Measurements from ENCODE around the gene MPI. TPM values are rescaled to one million over a fixed set of nuclear protein-coding genes. Genes with fewer than 3 reads are reported as not detected.

Gene MPI
- total and polyA plus RNA-seq, 3 donors from 2014 or later, result 65.4 to 92.6 (median 78.1) TPM

GRCh38 chr15:74937590-74938371 lies 47.9 kb downstream of the MPI start, which contains the start of gene COX5A:
TSS of gene COX5A (minus strand) at chr15:74938073. CDS start at chr15:74938014, 59 bp downstream.
- WGBS, 2 donors, result 0% methylated on average over 9 to 59 of the region's 85 CpGs
- no peaks in the 10 kb centered on the region for H3K27me3 ChIP-seq
- peak; percentile 97 for DNase-seq
- H3K9me3 ChIP-seq, result no peaks in the 10 kb centered on the region
- no peak for TF ChIP-seq POLR2A (IDR thresholded peaks at IDR 0.05)
- peak within 1 kb of the TSS; percentile 96 to 100 for H3K4me3 ChIP-seq
- H3K36me3 ChIP-seq (ENCODE audit: low read depth, missing control alignments), result no peaks in the 10 kb centered on the region
- peak within 1 kb of the TSS; percentile 86 to 91 for H3K27ac ChIP-seq
- peaks cover 13% of the 10 kb centered on the region for H3K4me1 ChIP-seq
- intact Hi-C loops (cut with DNase I; ENCODE audit: low total_unique reads), result no loop called here

GRCh38 chr15:74950078-74950908 lies 60.5 kb downstream of the MPI start:
- DNase-seq, result peak; percentile 91

GRCh38 chr15:74951006-74951405 lies 61.2 kb downstream of the MPI start:
- 65 to 73% methylated on average over 3 of the region's 3 CpGs for WGBS, 2 donors
- Histone ChIP-seq H3K9me3 (no peaks in the 10 kb centered on the region), H3K36me3 (ENCODE audit: low read depth, missing control alignments) (no peaks in the 10 kb centered on the region), H3K4me3 (no peak overlapping the region), H3K27me3 (no peaks in the 10 kb centered on the region), H3K27ac (no peak overlapping the region), H3K4me1 (peaks cover 16% of the 10 kb centered on the region)
- intact Hi-C loops (cut with DNase I; ENCODE audit: low total_unique reads), result loop anchor here (10.0 kb wide), 1 partner anchor 316 kb away; no protein-coding TSS in a partner anchor
- no peak for TF ChIP-seq POLR2A (IDR thresholded peaks at IDR 0.05)
- TF ChIP-seq, protein P1, sequence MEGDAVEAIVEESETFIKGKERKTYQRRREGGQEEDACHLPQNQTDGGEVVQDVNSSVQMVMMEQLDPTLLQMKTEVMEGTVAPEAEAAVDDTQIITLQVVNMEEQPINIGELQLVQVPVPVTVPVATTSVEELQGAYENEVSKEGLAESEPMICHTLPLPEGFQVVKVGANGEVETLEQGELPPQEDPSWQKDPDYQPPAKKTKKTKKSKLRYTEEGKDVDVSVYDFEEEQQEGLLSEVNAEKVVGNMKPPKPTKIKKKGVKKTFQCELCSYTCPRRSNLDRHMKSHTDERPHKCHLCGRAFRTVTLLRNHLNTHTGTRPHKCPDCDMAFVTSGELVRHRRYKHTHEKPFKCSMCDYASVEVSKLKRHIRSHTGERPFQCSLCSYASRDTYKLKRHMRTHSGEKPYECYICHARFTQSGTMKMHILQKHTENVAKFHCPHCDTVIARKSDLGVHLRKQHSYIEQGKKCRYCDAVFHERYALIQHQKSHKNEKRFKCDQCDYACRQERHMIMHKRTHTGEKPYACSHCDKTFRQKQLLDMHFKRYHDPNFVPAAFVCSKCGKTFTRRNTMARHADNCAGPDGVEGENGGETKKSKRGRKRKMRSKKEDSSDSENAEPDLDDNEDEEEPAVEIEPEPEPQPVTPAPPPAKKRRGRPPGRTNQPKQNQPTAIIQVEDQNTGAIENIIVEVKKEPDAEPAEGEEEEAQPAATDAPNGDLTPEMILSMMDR (IDR thresholded peaks at IDR 0.05), result no peak
- no peak for DNase-seq

More at GRCh38 chr15:74950078-74950908, 60.5 kb downstream of the MPI start:
- Histone ChIP-seq H3K4me3 (no peak overlapping the region), H3K9me3 (no peaks in the 10 kb centered on the region), H3K27ac (no peak overlapping the region), H3K4me1 (peaks cover 16% of the 10 kb centered on the region), H3K27me3 (no peaks in the 10 kb centered on the region), H3K36me3 (ENCODE audit: low read depth, missing control alignments) (no peaks in the 10 kb centered on the region)
- intact Hi-C loops (cut with DNase I; ENCODE audit: low total_unique reads), result loop anchor here (10.0 kb wide), 1 partner anchor 315 kb away; no protein-coding TSS in a partner anchor
- WGBS, 2 donors, result 46% methylated on average over 7 of the region's 7 CpGs
- TF ChIP-seq, protein P1 (IDR thresholded peaks at IDR 0.05), result peak; percentile 98 to 99 (median 99)
- TF ChIP-seq POLR2A (IDR thresholded peaks at IDR 0.05), result no peak

Small RNAs within 50 kb of the gene (microRNA-seq; reads per million reads assigned to microRNA genes)
- 0 to 2.1 reads per million in 2 donors for gene MIR6882 (ENCODE audit: borderline number of aligned reads in 2 of 2, borderline replicate concordance in 1 of 2)

Small RNAs within 50 kb of the gene (small RNA-seq; reads per million reads assigned to genes)
- 0.19 to 0.37 reads per million in 2 donors for gene MIR6882

Other genes with a start within 250 kb of the MPI start
- gene EDC3, start 194.0 kb upstream of the MPI start, total RNA-seq, result 10 to 100 TPM; 53.8 to 56.5 TPM
- gene EDC3, start 194.0 kb upstream of the MPI start, polyA plus RNA-seq (ENCODE audit: insufficient read depth, low read depth, low replicate concordance), result 96.0 TPM
- under 1 TPM; 0.19 to 0.31 TPM for gene CYP1A1, start 164.5 kb upstream of the MPI start, total RNA-seq
- gene CYP1A1, start 164.5 kb upstream of the MPI start, polyA plus RNA-seq (ENCODE audit: insufficient read depth, low read depth, low replicate concordance), result 5.6 TPM
- gene CYP1A2, start 141.2 kb upstream of the MPI start, total RNA-seq, result under 1 TPM; 0.12 to 0.31 TPM
- gene CYP1A2, start 141.2 kb upstream of the MPI start, polyA plus RNA-seq (ENCODE audit: insufficient read depth, low read depth, low replicate concordance), result not detected
- 10 to 100 TPM; 41.5 to 43.1 TPM for gene CSK, start 108.0 kb upstream of the MPI start, total RNA-seq
- gene CSK, start 108.0 kb upstream of the MPI start, polyA plus RNA-seq (ENCODE audit: insufficient read depth, low read depth, low replicate concordance), result 45.6 TPM
- 1 to 10 TPM; 4.3 to 4.6 TPM for gene LMAN1L, start 77.2 kb upstream of the MPI start, total RNA-seq
- 2.2 TPM for gene LMAN1L, start 77.2 kb upstream of the MPI start, polyA plus RNA-seq (ENCODE audit: insufficient read depth, low read depth, low replicate concordance)
- gene CPLX3, start 63.4 kb upstream of the MPI start, total RNA-seq, result 1 to 10 TPM; 3.7 to 5.7 TPM
- gene CPLX3, start 63.4 kb upstream of the MPI start, polyA plus RNA-seq (ENCODE audit: insufficient read depth, low read depth, low replicate concordance), result 3.6 TPM
- 10 to 100 TPM; 68.2 to 78.5 TPM for gene ULK3, start 46.9 kb upstream of the MPI start, total RNA-seq
- gene ULK3, start 46.9 kb upstream of the MPI start, polyA plus RNA-seq (ENCODE audit: insufficient read depth, low read depth, low replicate concordance), result 27.0 TPM
- gene SCAMP2, start 16.7 kb upstream of the MPI start, total RNA-seq, result 100 to 1,000 TPM in 1 of 2 donors, 10 to 100 TPM in 1; 94.8 to 103 TPM
- 130 TPM for gene SCAMP2, start 16.7 kb upstream of the MPI start, polyA plus RNA-seq (ENCODE audit: insufficient read depth, low read depth, low replicate concordance)
- gene FAM219B, start 16.8 kb downstream of the MPI start, total RNA-seq, result 10 to 100 TPM; 40.2 to 40.6 TPM
- 32.6 TPM for gene FAM219B, start 16.8 kb downstream of the MPI start, polyA plus RNA-seq (ENCODE audit: insufficient read depth, low read depth, low replicate concordance)
- 100 to 1,000 TPM in 1 of 2 donors, 10 to 100 TPM in 1; 77.4 to 107 TPM for gene COX5A, start 48.0 kb downstream of the MPI start, total RNA-seq
- gene COX5A, start 48.0 kb downstream of the MPI start, polyA plus RNA-seq (ENCODE audit: insufficient read depth, low read depth, low replicate concordance), result 426 TPM
- 10 to 100 TPM in 1 of 2 donors, 1 to 10 TPM in 1; 6.5 to 15.9 TPM for gene RPP25, start 66.7 kb downstream of the MPI start, total RNA-seq
- gene RPP25, start 66.7 kb downstream of the MPI start, polyA plus RNA-seq (ENCODE audit: insufficient read depth, low read depth, low replicate concordance), result 6.8 TPM
- gene SCAMP5, start 105.5 kb downstream of the MPI start, total RNA-seq, result 10 to 100 TPM; 25.3 to 37.0 TPM
- 27.4 TPM for gene SCAMP5, start 105.5 kb downstream of the MPI start, polyA plus RNA-seq (ENCODE audit: insufficient read depth, low read depth, low replicate concordance)
- gene PPCDC, start 133.5 kb downstream of the MPI start, total RNA-seq, result 10 to 100 TPM; 23.6 to 31.6 TPM
- gene PPCDC, start 133.5 kb downstream of the MPI start, polyA plus RNA-seq (ENCODE audit: insufficient read depth, low read depth, low replicate concordance), result 18.0 TPM